GM12801 (cell line): ENCODE measurements around the gene FAM47B.

Experiments used
- TF ChIP-seq, protein P1 (sequence below): IDR thresholded peaks from one replicate; pipeline ENCODE4 v1.5.1; 2011; ENCODE audit warnings: control low read depth; ENCODE audit not compliant: insufficient read length; ENCODE audit errors: extremely low read depth

FAM47B gene

DNA sequence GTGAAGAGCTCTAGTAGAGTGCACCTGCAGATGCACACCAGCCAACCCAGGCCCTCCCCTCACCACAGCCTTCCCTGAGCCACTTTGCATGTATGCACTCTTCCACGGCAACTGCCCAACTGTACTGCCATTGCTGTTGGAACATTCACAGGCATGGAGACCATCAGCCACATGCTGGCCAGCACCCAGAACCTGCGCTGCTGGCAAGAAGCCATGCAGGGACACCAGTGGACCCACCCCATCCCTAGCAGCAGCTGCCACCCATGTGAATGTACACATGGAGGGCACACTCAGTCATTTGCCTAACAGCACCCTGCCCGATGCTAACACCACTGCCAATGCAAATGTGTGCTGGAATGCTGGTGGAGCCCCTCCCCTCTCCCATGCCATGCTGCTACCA, 35.6 kb downstream of the FAM47B start:
- TF ChIP-seq, protein P1, sequence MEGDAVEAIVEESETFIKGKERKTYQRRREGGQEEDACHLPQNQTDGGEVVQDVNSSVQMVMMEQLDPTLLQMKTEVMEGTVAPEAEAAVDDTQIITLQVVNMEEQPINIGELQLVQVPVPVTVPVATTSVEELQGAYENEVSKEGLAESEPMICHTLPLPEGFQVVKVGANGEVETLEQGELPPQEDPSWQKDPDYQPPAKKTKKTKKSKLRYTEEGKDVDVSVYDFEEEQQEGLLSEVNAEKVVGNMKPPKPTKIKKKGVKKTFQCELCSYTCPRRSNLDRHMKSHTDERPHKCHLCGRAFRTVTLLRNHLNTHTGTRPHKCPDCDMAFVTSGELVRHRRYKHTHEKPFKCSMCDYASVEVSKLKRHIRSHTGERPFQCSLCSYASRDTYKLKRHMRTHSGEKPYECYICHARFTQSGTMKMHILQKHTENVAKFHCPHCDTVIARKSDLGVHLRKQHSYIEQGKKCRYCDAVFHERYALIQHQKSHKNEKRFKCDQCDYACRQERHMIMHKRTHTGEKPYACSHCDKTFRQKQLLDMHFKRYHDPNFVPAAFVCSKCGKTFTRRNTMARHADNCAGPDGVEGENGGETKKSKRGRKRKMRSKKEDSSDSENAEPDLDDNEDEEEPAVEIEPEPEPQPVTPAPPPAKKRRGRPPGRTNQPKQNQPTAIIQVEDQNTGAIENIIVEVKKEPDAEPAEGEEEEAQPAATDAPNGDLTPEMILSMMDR: no peak

DNA sequence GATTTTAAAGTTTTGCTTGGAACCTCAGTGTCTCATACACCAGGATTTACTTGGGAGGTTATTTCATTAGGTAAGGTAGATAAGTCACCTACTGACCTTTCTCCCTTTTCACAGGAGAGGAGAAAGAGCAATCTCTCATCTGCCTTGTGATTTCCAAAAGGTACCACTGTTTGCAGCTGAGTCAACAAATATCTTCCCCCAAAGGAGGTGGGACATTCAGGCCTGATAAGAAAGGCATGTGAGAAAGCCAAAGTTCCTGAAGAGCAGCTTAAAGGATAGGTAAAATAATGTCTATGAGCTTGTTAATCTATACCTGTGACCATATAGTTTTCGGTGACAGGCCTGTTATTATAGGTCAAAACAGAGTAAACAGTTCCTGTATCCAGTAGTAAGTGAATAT, 45.0 kb downstream of the FAM47B start:
- TF ChIP-seq, protein P1: no peak
